Suppressor macrophage treated with lipopolysaccharide for 1 hour (primary cell): ENCODE results near the gene ACAP1.

Experiments
- DNase-seq, 3 donors: peaks; one replicate each; pipeline ENCODE4 v3.0.0-alpha.2; 2020 to 2022

The ACAP1 gene

DNA sequence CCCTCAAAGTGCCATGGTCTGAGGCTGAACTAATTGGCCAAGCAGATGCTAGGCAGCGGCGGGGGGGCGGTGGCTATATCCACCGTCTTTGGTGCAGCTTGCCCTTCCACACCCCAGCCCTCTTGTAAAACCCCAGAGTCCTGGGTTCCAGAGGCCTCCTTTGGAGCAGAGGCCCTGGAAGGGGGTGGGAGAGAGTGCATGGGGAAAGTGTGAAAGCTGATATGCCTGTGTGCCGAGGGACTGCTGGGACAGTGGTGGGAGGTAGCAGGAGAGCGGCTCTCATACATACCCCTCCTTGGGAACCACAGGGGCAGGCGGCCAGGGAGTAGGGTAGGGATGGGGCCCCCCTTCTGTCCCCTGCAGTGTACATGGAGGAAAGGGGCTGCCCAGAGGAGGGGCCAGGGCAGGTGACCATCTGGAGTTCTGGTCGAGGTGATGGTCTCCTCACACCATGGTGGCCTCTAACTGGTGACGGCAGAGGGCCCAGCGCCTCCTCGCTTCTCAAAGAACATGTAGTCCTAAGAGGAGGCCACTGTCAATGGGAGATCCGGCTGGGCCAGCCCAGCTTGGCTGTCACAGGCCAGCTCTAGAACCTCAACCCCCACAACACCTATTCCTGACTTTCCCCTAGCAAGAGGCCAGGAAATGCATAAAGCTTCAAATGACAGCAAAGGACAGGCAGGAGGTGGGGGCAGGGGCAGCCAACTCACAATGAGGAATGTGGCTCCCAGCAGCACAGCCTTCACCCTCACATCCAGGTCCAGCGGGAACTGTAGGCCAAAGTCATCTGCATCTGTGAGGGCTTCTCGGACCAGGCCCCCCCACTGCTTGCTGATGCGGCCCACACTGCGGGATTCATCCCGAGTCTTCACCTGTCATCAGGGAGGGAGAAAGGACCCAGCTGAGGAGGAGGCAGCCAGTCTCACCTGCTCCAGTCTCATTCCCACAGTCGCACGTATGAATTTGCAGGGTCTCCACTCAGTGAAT, 53.9 kb downstream of the ACAP1 start:
- no peak for DNase-seq

DNA sequence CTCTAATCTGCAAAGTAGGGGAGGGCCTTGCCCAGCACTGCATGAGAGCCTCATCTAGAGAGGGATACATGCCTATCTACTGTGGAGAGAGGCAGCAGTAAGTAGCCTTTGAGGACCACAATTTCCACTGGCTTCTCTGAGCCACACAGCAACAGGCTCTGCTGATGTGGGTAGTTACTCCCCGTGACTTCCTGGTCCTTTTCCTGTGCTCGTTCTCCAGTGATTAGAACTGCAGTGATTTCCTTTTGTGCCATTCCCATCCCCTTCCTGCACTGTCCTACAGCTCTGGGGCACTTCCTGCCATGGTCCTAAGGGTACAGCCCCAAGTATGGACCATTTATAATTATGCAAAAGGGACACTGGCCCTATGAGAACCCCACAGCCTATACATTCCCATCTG, 55.0 kb downstream of the ACAP1 start:
- DNase-seq: no peak

DNA sequence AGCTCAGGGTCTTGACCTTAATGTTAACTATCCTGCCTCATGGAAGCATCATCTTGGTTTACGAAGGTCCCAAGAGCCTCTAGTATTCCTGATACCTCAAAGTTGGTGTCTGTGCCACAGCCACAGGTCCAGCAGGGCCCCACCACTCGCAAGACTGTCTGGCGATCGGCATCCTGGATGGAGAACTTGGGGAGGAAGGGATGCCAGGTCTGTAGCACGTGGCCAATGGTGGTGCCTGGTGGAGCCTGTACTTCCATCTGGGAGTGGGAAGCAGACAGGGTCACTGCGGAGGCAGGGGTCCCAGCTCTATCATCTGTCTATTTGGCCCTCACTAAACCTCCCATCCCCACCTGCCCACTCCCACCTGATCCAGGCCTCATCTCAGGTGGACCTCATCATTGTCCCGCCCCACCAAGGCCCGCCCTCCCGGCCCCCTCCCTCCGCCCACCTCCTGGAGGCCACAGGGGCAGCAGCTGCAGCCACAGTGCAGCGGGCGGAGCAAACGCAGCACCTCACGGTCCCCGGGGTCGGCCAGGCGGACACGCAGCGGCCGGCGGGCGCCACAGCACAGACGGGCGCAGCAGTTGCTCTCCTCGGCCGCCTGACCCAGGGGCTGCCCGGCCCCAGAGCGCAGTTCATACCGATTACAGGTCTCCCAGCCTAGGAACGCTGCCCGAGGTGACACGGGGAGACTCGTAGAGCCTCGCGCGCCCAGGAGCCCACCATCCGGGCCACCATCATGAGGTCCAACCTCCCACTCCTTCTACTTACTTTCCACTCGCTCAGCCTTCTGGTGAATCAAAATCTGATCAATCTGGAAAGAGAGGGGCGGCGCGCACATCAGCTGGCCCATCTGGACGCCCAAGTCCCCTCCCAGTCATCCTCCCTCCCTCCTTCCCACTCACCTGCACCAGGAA, 56.6 kb downstream of the ACAP1 start:
- no peak for DNase-seq

DNA sequence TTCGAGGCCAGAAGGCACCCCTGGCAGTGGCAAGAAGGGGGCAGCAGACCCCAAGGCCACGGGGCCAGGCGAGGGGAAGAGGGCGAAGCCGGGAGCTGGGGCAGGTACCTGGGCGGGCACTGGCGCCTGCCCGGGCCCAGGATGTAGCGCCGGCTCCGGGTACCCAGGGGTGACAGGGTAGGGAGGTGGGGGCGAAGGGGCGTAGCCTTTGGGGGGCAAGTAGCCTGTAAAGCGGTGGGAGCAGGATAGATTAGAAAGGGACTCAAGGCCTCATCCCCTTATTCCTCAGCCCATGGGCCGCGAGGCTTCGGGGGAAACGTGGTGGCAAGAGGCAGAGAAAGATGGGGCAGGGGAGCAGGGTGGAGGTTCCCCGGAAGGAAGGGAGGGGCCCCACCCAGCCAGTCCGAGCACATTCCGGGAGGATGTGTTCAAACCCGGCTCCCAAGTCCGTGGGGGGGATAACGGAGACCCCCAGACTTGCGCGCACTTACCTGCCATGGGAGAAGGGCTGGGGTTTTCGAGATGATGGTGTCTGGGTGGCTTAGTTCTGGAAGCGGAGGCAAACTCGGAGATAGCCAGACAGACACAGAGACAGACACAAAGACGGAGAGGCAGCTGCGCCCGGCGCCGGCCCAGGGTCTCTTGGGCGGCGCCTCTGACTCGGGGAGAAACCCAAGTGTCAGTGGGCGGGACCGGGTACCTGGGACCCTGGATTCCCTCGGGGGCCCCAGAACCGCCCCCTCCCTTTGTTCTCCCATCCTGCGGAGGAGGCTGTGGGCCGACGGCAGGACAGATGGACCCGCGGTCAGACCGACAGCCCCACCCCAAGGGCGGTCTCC, 57.5 kb downstream of the ACAP1 start:
- peak in 2 of 3 donors; percentile 22 to 33 for DNase-seq

DNA sequence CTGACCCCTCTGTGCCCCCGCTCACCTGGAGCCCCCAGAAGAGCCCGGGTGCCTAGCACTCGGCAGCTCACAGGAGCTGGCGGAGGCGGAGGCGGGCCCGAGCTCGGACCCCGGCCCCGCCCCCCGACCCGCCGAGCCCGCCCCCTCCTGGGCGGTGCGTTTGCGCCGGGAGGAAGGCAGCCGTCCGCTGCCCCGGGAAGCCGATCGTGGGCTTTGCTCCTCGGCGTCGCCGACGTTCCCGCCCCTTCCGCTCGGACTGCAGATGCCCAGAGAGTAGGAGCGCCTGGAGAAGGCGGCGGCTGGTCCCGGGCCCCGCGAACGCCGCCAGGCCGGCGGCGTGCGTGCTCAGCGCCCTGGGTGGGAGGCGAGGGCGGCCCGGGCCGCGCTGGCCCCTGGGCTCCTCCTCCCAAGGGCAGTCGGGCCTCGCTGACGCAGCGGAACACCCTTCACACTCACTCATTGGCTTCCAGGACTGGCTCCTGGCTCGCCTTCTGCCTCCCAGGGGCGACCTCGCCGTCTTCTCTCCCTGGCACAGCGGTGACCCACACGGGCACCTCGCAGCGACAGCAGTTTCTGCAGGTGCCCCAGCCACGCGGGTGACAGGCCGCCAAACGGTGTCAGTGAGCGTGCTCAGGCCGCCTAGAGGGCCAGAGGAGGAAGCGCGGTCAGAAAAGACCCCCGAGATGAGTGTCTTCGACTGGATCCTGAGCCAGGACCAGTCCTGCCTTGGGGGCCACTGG, 58.3 kb downstream of the ACAP1 start, which contains the start of gene PLSCR3:
Gene PLSCR3 (minus strand): TSS at position 74 of the 740 bp plus-strand sequence. CDS start 415 bp downstream, outside the sequence.
- peak; percentile 83 to 94 (median 88) for DNase-seq

GRCh38 chr17:7396147-7396546, 59.8 kb downstream of the ACAP1 start:
- DNase-seq: no peak

- no peak for DNase-seq
Observed at GRCh38 chr17:7398612-7399011, 62.3 kb downstream of the ACAP1 start.
